22Rv1 (cell line): ENCODE results near the gene RAB20.

Source experiments
- ZFX ChIP-seq: fragments of 450-650 bp; IDR thresholded peaks from 2 replicates; pipeline ENCODE4 v1.6.1; 2017; ENCODE audit warnings: antibody characterized with exemption, borderline replicate concordance
- TF ChIP-seq, protein P1 (sequence below): fragments of 450-650 bp; IDR thresholded peaks from 2 replicates; pipeline ENCODE4 v1.5.1; 2017; ENCODE audit warnings: mild to moderate bottlenecking

GRCh38 chr13:110570886-110571285 is 9.4 kb upstream of the RAB20 start:
- TF ChIP-seq, protein P1, sequence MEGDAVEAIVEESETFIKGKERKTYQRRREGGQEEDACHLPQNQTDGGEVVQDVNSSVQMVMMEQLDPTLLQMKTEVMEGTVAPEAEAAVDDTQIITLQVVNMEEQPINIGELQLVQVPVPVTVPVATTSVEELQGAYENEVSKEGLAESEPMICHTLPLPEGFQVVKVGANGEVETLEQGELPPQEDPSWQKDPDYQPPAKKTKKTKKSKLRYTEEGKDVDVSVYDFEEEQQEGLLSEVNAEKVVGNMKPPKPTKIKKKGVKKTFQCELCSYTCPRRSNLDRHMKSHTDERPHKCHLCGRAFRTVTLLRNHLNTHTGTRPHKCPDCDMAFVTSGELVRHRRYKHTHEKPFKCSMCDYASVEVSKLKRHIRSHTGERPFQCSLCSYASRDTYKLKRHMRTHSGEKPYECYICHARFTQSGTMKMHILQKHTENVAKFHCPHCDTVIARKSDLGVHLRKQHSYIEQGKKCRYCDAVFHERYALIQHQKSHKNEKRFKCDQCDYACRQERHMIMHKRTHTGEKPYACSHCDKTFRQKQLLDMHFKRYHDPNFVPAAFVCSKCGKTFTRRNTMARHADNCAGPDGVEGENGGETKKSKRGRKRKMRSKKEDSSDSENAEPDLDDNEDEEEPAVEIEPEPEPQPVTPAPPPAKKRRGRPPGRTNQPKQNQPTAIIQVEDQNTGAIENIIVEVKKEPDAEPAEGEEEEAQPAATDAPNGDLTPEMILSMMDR = no peak
- TF ChIP-seq ZFX = no peak
